Measurements from ENCODE around the gene INF2. TPM values are rescaled to one million over a fixed set of nuclear protein-coding genes. Genes with fewer than 3 reads are reported as not detected.

INF2 gene
- total RNA-seq, 1 donor from 2014 or later, result 7.8 TPM

DNA sequence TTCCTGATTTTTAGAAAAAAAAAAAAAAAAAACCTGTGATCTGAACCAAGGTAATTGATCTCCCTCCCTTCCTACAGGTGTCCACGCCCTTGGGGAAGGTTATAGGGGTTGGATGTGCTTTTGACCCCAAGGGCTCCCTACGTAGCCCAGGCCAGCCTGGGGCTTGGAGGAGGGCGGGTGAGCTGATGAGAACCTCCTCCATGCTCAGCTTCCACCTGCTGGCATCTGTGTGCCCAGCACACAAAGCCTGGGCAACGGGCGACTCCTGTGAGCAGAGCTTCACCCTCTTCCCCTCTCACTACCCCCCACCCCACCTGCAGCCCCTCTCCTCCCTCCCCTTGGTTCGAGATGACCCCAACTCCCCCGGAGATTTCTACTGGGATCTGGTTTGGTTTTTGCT, 25.3 kb upstream of the INF2 start:
- Mint-ChIP-seq H3K9me3 (peaks cover 15% of the 10 kb centered on the region), H3K4me3 (no peak overlapping the region), H3K27ac (no peak overlapping the region), H3K4me1 (peaks cover 29% of the 10 kb centered on the region), H3K27me3 (ENCODE audit: insufficient read depth, low read depth) (peaks cover 18% of the 10 kb centered on the region), H3K36me3 (peaks cover 6% of the 10 kb centered on the region)
- Histone ChIP-seq H3K36me3 (no peaks in the 10 kb centered on the region), H3F3A (ENCODE audit: low read depth) (peaks cover 36% of the 10 kb centered on the region), H3K4me1 (peaks cover 18% of the 10 kb centered on the region), H3K27me3 (no peaks in the 10 kb centered on the region), H3K79me2 (ENCODE audit: low read depth) (no peaks in the 10 kb centered on the region), H3K9me3 (ENCODE audit: low read depth) (no peaks in the 10 kb centered on the region), H4K20me1 (ENCODE audit: low read depth) (no peaks in the 10 kb centered on the region), H3K9ac (no peak overlapping the region), H3K4me3 (no peak overlapping the region), H2AFZ (replicated peaks) (no peak overlapping the region), H3K4me2 (no peak overlapping the region), H3K27ac (no peak overlapping the region)
- no peak for DNase-seq (ENCODE audit: low spot score)
- TF ChIP-seq EZH2phosphoT487 (IDR thresholded peaks at IDR 0.05) (no peak), EZH2 (IDR thresholded peaks at IDR 0.05) (no peak)
- TF ChIP-seq, protein P1, sequence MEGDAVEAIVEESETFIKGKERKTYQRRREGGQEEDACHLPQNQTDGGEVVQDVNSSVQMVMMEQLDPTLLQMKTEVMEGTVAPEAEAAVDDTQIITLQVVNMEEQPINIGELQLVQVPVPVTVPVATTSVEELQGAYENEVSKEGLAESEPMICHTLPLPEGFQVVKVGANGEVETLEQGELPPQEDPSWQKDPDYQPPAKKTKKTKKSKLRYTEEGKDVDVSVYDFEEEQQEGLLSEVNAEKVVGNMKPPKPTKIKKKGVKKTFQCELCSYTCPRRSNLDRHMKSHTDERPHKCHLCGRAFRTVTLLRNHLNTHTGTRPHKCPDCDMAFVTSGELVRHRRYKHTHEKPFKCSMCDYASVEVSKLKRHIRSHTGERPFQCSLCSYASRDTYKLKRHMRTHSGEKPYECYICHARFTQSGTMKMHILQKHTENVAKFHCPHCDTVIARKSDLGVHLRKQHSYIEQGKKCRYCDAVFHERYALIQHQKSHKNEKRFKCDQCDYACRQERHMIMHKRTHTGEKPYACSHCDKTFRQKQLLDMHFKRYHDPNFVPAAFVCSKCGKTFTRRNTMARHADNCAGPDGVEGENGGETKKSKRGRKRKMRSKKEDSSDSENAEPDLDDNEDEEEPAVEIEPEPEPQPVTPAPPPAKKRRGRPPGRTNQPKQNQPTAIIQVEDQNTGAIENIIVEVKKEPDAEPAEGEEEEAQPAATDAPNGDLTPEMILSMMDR (IDR thresholded peaks at IDR 0.05), result no peak

- peak overlapping the region; percentile 37 for H3K4me3 Mint-ChIP-seq
- peaks cover 15% of the 10 kb centered on the region for H3K9me3 Mint-ChIP-seq
- Histone ChIP-seq H3K4me3 (no peak overlapping the region), H3K9ac (no peak overlapping the region), H3K79me2 (ENCODE audit: low read depth) (no peaks in the 10 kb centered on the region), H3K9me3 (ENCODE audit: low read depth) (no peaks in the 10 kb centered on the region), H3K4me2 (no peak overlapping the region), H2AFZ (replicated peaks) (no peak overlapping the region), H3F3A (ENCODE audit: low read depth) (peaks cover 36% of the 10 kb centered on the region), H4K20me1 (ENCODE audit: low read depth) (no peaks in the 10 kb centered on the region), H3K4me1 (peaks cover 18% of the 10 kb centered on the region), H3K27me3 (no peaks in the 10 kb centered on the region), H3K36me3 (no peaks in the 10 kb centered on the region), H3K27ac (no peak overlapping the region)
- H3K36me3 Mint-ChIP-seq, result peaks cover 6% of the 10 kb centered on the region
- TF ChIP-seq EZH2phosphoT487 (IDR thresholded peaks at IDR 0.05) (no peak), EZH2 (IDR thresholded peaks at IDR 0.05) (no peak)
- TF ChIP-seq, protein P1 (IDR thresholded peaks at IDR 0.05), result no peak
- peaks cover 29% of the 10 kb centered on the region for H3K4me1 Mint-ChIP-seq
- H3K27ac Mint-ChIP-seq, result peak overlapping the region; percentile 95
- H3K27me3 Mint-ChIP-seq (ENCODE audit: insufficient read depth, low read depth), result peaks cover 18% of the 10 kb centered on the region
- DNase-seq (ENCODE audit: low spot score), result no peak
These were observed 24.8 kb upstream of the INF2 start for GRCh38 chr14:104664588-104664987.

GRCh38 chr14:104665114-104665656, 24.2 kb upstream of the INF2 start:
- Mint-ChIP-seq H3K9me3 (peaks cover 15% of the 10 kb centered on the region), H3K27ac (peak overlapping the region; percentile 95), H3K36me3 (peaks cover 6% of the 10 kb centered on the region), H3K4me1 (peaks cover 29% of the 10 kb centered on the region), H3K4me3 (peak overlapping the region; percentile 37), H3K27me3 (ENCODE audit: insufficient read depth, low read depth) (peaks cover 18% of the 10 kb centered on the region)
- DNase-seq (ENCODE audit: low spot score), result no peak
- Histone ChIP-seq H3K79me2 (ENCODE audit: low read depth) (no peaks in the 10 kb centered on the region), H3K27ac (peak overlapping the region; percentile 77), H3K9ac (no peak overlapping the region), H3K9me3 (ENCODE audit: low read depth) (no peaks in the 10 kb centered on the region), H3F3A (ENCODE audit: low read depth) (peaks cover 36% of the 10 kb centered on the region), H2AFZ (replicated peaks) (no peak overlapping the region), H3K27me3 (no peaks in the 10 kb centered on the region), H4K20me1 (ENCODE audit: low read depth) (no peaks in the 10 kb centered on the region), H3K36me3 (no peaks in the 10 kb centered on the region), H3K4me1 (peaks cover 18% of the 10 kb centered on the region), H3K4me2 (peak overlapping the region; percentile 66), H3K4me3 (no peak overlapping the region)
- TF ChIP-seq EZH2phosphoT487 (IDR thresholded peaks at IDR 0.05), result no peak
- TF ChIP-seq, protein P1 (IDR thresholded peaks at IDR 0.05), result no peak
- no peak for TF ChIP-seq EZH2 (IDR thresholded peaks at IDR 0.05)

Measured in neural progenitor cell (in vitro differentiated cells).